BLaER1 treated with 17β-estradiol and CSF1 and Interleukin-3, amounts not matched to agents 10 nM and 100 nM (cell line): Measurements from ENCODE around the gene ARAP1.

Experiments used
- H3K27ac ChIP-seq, 11 experiments: shearing (Covaris generic); formaldehyde crosslinking; 2 replicates each; pipeline ENCODE4 v1.8.1; 2022
- H3K27me3 ChIP-seq, 11 experiments: shearing (Covaris generic); formaldehyde crosslinking; 2 replicates each; pipeline ENCODE4 v1.8.1; 2022
- H3K36me3 ChIP-seq, 11 experiments: shearing (Covaris generic); formaldehyde crosslinking; 2 replicates each; pipeline ENCODE4 v1.8.1; 2022
- H3K4me1 ChIP-seq, 10 experiments: shearing (Covaris generic); formaldehyde crosslinking; 2 replicates each; pipeline ENCODE4 v1.8.1; 2022
- H3K4me2 ChIP-seq, 11 experiments: shearing (Covaris generic); formaldehyde crosslinking; 2 replicates each; pipeline ENCODE4 v1.8.1; 2022
- H3K4me3 ChIP-seq, 10 experiments: shearing (Covaris generic); formaldehyde crosslinking; 2 replicates each; pipeline ENCODE4 v1.8.1; 2022
- H3K9ac ChIP-seq, 11 experiments: shearing (Covaris generic); formaldehyde crosslinking; 2 replicates each; pipeline ENCODE4 v1.8.1; 2022
- H3K9me3 ChIP-seq, 11 experiments: shearing (Covaris generic); formaldehyde crosslinking; replicated peaks in 1 of 11; 2 replicates each; pipeline ENCODE4 v1.8.1; 2022
- H4K20me1 ChIP-seq, 11 experiments: shearing (Covaris generic); formaldehyde crosslinking; 2 replicates each; pipeline ENCODE4 v1.8.1; 2022
- Cebpa-rat ChIP-seq, 11 experiments: shearing (Covaris generic); IDR thresholded peaks; 2 replicates each; pipeline ENCODE4 v1.8.1; 2022

Gene ARAP1

GRCh38 chr11:72745925-72746550, 6.2 kb downstream of the ARAP1 start:
- no peak overlapping the region for H3K4me3 ChIP-seq
- peak overlapping the region in 5 of 11 experiments; percentile 10 to 33 (median 30); a peak in 4 of 22 replicates for H3K9ac ChIP-seq
- no peak for TF ChIP-seq Cebpa-rat (IDR thresholded peaks at IDR 0.05)
- no peaks in the 10 kb centered on the region for H3K27me3 ChIP-seq
- peak overlapping the region in 9 of 11 experiments; percentile 4 to 80 (median 53); a peak in 12 of 22 replicates for H3K4me2 ChIP-seq
- peaks cover 47 to 98% (median 84%) of the 10 kb centered on the region in 11 experiments for H4K20me1 ChIP-seq
- H3K4me1 ChIP-seq: peaks cover 56 to 96% (median 85%) of the 10 kb centered on the region in 10 experiments
- H3K36me3 ChIP-seq: peaks cover 0 to 24% (median 6%) of the 10 kb centered on the region in 11 experiments; a peak in 9 of 22 replicates
- H3K27ac ChIP-seq: 0 out of 22 replicates have a peak overlapping the region, but pooled peaks of 1 of the 11 experiments have one; percentile 22
- no peaks in the 10 kb centered on the region for H3K9me3 ChIP-seq

GRCh38 chr11:72745511-72745910, 6.7 kb downstream of the ARAP1 start:
- peak overlapping the region in 6 of 11 experiments; percentile 10 to 33 (median 27); a peak in 4 of 22 replicates for H3K9ac ChIP-seq
- no peaks in the 10 kb centered on the region for H3K27me3 ChIP-seq
- peaks cover 45 to 94% (median 86%) of the 10 kb centered on the region in 11 experiments for H4K20me1 ChIP-seq
- peaks cover 0 to 24% (median 6%) of the 10 kb centered on the region in 11 experiments; a peak in 9 of 22 replicates for H3K36me3 ChIP-seq
- no peaks in the 10 kb centered on the region for H3K9me3 ChIP-seq
- peaks cover 56 to 96% (median 85%) of the 10 kb centered on the region in 10 experiments for H3K4me1 ChIP-seq
- TF ChIP-seq Cebpa-rat (IDR thresholded peaks at IDR 0.05): no peak
- H3K4me2 ChIP-seq: peak overlapping the region in 9 of 11 experiments; percentile 4 to 80 (median 53); a peak in 14 of 22 replicates
- no peak overlapping the region for H3K4me3 ChIP-seq
- 0 out of 22 replicates have a peak overlapping the region, but pooled peaks of 1 of the 11 experiments have one; percentile 22 for H3K27ac ChIP-seq

DNA sequence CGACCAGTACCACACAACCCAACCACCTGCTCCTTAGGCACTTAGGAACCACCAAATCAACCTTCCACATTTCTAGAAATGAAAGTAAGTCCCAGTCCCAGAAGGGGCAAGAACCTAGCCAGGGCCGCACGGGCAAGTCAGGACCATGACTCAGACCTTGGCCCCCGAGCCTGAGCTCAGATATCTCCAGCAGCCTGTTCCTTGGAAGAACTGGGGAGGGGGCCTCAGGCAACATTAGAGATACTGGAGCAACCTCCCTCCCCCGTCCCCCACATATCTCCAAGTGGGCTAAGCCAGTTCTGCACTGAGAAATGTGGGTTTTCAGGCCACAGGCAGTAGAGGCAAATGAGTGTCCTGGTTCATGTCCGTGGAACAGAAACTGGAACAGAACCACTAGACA, 7.7 kb downstream of the ARAP1 start:
- Histone ChIP-seq H4K20me1 (peaks cover 51 to 91% (median 83%) of the 10 kb centered on the region in 11 experiments), H3K4me2 (peak overlapping the region; percentile 49 to 100 (median 68)), H3K4me1 (peaks cover 60 to 96% (median 85%) of the 10 kb centered on the region in 10 experiments), H3K36me3 (peaks cover 0 to 24% (median 6%) of the 10 kb centered on the region in 11 experiments; a peak in 9 of 22 replicates), H3K27ac (peak overlapping the region in 6 of 11 experiments; percentile 14 to 59 (median 38); a peak in 9 of 22 replicates), H3K9me3 (no peaks in the 10 kb centered on the region), H3K9ac (peak overlapping the region in 5 of 11 experiments; percentile 1 to 44 (median 40); a peak in 3 of 22 replicates), H3K27me3 (no peaks in the 10 kb centered on the region), H3K4me3 (no peak overlapping the region)
- no peak for TF ChIP-seq Cebpa-rat (IDR thresholded peaks at IDR 0.05)

DNA sequence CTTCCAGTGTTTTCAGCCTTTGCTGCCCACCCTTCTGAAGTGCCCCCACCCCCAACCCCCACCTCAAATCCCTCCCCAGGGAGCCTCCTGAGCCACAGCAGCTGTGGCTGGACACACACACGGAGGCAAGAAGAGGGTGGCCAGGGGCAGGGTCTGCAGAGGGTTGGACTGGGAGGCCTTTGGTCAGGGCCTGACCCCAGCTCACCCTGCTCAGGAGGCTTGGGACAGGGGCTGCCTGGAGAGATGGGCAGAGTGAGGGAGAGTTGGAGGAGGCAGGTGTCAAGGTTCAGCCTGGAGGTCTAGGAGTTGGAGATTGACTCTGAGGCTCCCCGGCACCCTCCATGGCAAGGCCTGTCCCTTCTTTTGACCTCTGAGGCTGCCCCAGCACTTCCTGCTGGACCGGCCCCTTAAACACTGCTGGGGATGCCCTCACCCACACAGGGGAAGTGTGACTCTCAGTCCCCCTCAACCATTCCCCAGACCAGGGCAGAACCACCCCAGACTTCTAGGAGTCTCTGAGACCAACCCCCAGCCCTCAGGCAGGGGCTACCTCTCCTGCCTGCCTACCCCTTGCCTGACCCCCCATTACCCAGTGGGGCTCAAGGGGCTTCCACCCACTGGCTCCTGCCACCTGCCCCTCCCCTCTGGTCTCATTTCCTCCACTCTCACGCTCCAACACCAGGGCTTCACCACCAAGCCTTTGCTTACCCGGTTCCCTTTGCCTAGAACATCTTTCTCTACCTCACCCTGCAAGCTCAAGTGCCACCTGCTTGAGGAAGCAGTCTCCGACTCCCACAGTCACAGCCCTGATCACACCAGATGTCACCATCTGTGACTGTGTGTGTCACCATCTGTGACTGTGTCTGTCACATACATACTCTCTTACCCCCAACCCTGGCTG, 8.6 kb downstream of the ARAP1 start:
- Histone ChIP-seq H3K4me3 (no peak overlapping the region), H4K20me1 (peaks cover 51 to 85% (median 75%) of the 10 kb centered on the region in 11 experiments), H3K27ac (peak overlapping the region in 8 of 11 experiments; percentile 11 to 64 (median 39); a peak in 9 of 22 replicates), H3K9ac (peak overlapping the region in 7 of 11 experiments; percentile 2 to 44 (median 31); a peak in 5 of 22 replicates), H3K9me3 (no peaks in the 10 kb centered on the region), H3K4me1 (peaks cover 69 to 95% (median 88%) of the 10 kb centered on the region in 10 experiments), H3K27me3 (no peaks in the 10 kb centered on the region), H3K4me2 (peak overlapping the region; percentile 49 to 100 (median 68)), H3K36me3 (peaks cover 0 to 20% (median 2%) of the 10 kb centered on the region in 11 experiments; a peak in 9 of 22 replicates)
- no peak for TF ChIP-seq Cebpa-rat (IDR thresholded peaks at IDR 0.05)

DNA sequence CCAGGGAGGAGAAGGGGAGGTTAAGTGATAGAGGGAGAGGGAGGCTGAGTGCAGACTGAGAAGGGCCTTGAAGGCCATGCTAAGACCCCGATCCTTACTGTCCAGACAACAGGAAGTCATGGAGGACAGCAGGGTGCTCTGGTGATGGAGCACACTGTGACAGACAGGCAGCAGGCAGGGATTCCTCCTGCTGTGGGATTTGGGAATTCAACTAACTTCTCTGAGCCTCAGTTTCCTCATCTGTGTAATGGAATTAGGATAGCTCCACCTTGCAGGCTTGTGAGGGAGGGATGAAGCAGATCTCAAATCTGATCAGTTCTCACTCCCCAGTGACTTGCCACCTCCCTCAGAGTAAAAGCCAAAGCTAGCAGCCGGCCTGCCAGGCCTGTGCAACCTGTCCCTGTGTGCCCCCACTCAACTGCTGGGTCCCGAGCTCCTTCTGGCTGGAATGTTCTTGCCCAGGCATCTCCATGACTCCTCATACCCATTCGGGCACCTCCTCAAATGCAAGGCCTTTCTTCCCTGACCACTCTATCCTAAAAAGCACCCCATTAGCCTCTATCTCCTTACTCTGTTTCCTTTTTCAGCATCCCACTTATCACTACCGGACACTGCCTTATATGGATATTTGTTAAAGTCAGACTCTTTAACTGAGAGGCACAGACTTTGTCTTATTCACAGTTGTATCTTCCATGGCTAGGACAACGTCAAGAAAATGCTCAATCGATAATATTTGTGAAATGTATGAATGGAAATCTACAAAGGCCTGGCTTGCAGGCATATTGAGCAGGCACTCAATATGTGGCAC, 9.5 kb downstream of the ARAP1 start:
- no peak; a peak in 1 of 22 replicates for TF ChIP-seq Cebpa-rat (IDR thresholded peaks at IDR 0.05)
- Histone ChIP-seq H3K9me3 (no peaks in the 10 kb centered on the region), H3K27me3 (no peaks in the 10 kb centered on the region), H4K20me1 (peaks cover 51 to 76% (median 68%) of the 10 kb centered on the region in 11 experiments), H3K4me3 (peak overlapping the region in 1 of 10 experiments; percentile 45; a peak in 2 of 20 replicates), H3K36me3 (peaks cover 0 to 20% (median 3%) of the 10 kb centered on the region in 11 experiments; a peak in 8 of 22 replicates), H3K4me2 (peak overlapping the region; percentile 86 to 100 (median 96)), H3K9ac (peak overlapping the region in 6 of 11 experiments; percentile 36 to 88 (median 66); a peak in 3 of 22 replicates), H3K4me1 (peaks cover 77 to 98% (median 93%) of the 10 kb centered on the region in 10 experiments), H3K27ac (peak overlapping the region in 7 of 11 experiments; percentile 41 to 94 (median 70); a peak in 7 of 22 replicates)

DNA sequence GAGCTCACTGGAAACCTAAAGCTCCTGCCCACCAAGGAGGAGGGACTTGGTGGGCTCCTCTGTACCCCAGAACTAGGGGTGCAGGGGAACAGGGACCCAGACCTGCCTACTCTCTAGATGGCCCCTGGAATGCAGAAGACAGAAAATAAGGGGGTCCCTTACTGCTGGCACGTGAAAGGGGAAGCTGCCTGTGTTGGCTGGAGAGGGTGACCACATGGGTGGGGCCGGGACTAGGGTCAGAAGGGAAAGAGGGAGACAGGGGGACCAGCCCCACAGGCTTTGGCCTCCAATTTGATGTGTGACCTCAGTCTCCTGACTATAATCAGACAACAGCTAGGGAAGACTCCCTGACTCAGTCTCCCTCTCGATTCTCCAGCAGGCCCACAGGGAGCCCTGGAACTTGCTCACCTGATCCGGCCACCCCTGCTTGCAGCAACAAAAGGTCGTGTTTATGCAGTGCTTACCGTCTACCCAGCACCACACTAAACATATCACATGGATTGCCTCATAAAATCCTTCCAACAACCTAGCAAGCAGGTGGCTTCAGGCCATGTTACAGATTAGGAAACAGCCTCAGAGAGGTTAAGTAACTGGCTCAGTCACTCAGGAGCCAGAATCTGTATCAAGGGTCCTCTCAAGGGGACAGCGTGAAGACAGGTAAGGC, 10.2 kb downstream of the ARAP1 start:
- Histone ChIP-seq H3K4me2 (peak overlapping the region; percentile 86 to 100 (median 96)), H3K27ac (peak overlapping the region; percentile 41 to 94 (median 70); a peak in 21 of 22 replicates), H3K4me1 (peaks cover 85 to 98% (median 94%) of the 10 kb centered on the region in 10 experiments), H4K20me1 (peaks cover 51 to 69% (median 60%) of the 10 kb centered on the region in 11 experiments), H3K9ac (peak overlapping the region; percentile 36 to 88 (median 65); a peak in 21 of 22 replicates), H3K36me3 (peaks cover 0 to 17% (median 2%) of the 10 kb centered on the region in 11 experiments; a peak in 6 of 22 replicates), H3K4me3 (peak overlapping the region in 4 of 10 experiments; percentile 29 to 54 (median 40); a peak in 10 of 20 replicates), H3K27me3 (no peaks in the 10 kb centered on the region), H3K9me3 (no peaks in the 10 kb centered on the region)
- TF ChIP-seq Cebpa-rat (IDR thresholded peaks at IDR 0.05): peak in 3 of 11 experiments; percentile 24 to 34 (median 32); a peak in 2 of 22 replicates

- H4K20me1 ChIP-seq: peaks cover 49 to 66% (median 57%) of the 10 kb centered on the region in 11 experiments
- peak overlapping the region; percentile 36 to 88 (median 65); a peak in 21 of 22 replicates for H3K9ac ChIP-seq
- peak overlapping the region; percentile 86 to 100 (median 96) for H3K4me2 ChIP-seq
- peaks cover 0 to 17% (median 0%) of the 10 kb centered on the region in 11 experiments; a peak in 4 of 22 replicates for H3K36me3 ChIP-seq
- no peak for TF ChIP-seq Cebpa-rat (IDR thresholded peaks at IDR 0.05)
- peak overlapping the region in 6 of 10 experiments; percentile 8 to 54 (median 32); a peak in 11 of 20 replicates for H3K4me3 ChIP-seq
- no peaks in the 10 kb centered on the region for H3K9me3 ChIP-seq
- H3K27ac ChIP-seq: peak overlapping the region; percentile 41 to 94 (median 70); a peak in 21 of 22 replicates
- H3K4me1 ChIP-seq: peaks cover 87 to 99% (median 97%) of the 10 kb centered on the region in 10 experiments
- no peaks in the 10 kb centered on the region for H3K27me3 ChIP-seq
Measured at GRCh38 chr11:72741429-72741833, 10.8 kb downstream of the ARAP1 start.
